HFF-Myc (cell line): ENCODE measurements around the gene ANKUB1.

Experiments
- DNase-seq: peaks from one replicate; pipeline ENCODE4 v3.0.0-alpha.2; 2011; ENCODE audit warnings: low read depth; ENCODE audit errors: extremely low read depth
- H3K4me3 ChIP-seq: replicated peaks from 2 replicates; pipeline ENCODE4 v1.5.1; 2011; ENCODE audit warnings: low read depth, mild to moderate bottlenecking, control low read depth, low read length
- TF ChIP-seq, protein P1 (sequence below): IDR thresholded peaks from 2 replicates; pipeline ENCODE4 v1.5.1; 2012; ENCODE audit warnings: mild to moderate bottlenecking, low read depth, low read length, control low read depth; ENCODE audit errors: missing control alignments

The ANKUB1 gene

DNA sequence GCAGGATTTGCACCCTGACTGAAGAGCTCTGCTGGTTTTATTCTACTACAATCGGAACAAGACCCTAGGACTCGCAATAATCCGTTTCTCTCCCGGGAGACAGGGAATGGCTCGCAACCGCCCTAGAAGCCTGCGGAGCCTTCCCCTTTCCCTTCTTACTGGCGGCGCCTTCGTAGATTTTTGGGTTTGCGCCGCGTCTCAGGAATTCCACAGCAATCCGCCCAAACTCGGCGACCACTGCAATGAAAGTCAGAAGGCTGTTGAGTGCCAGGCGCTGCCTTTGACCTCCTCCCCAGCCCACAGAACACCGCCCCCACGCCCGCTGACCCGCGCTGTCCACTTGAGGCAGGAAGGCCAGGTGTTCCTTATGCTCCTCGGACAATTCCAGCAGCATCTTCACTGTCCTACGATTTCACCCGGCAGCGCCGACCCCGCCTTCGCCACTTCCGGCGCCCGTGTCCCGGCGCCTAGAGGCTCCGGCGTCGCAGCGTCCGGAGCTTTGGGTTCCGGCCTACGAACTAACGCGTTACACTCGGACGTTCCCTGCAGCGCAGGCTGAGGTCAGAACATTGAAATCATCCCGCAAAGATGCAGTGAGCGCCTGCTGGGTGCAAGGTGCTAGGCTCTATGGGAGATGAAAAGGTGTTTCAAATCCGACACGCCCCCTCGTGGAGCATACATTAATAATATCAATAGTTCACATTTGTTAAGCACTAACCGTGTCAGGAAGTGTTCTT, 40.1 kb downstream of the ANKUB1 start, which contains the start of gene COMMD2:
COMMD2 (minus strand) TSS at position 439 of the 737 bp plus-strand sequence; CDS start at position 394, 45 bp downstream.
- peak; percentile 78 for DNase-seq
- TF ChIP-seq, protein P1, sequence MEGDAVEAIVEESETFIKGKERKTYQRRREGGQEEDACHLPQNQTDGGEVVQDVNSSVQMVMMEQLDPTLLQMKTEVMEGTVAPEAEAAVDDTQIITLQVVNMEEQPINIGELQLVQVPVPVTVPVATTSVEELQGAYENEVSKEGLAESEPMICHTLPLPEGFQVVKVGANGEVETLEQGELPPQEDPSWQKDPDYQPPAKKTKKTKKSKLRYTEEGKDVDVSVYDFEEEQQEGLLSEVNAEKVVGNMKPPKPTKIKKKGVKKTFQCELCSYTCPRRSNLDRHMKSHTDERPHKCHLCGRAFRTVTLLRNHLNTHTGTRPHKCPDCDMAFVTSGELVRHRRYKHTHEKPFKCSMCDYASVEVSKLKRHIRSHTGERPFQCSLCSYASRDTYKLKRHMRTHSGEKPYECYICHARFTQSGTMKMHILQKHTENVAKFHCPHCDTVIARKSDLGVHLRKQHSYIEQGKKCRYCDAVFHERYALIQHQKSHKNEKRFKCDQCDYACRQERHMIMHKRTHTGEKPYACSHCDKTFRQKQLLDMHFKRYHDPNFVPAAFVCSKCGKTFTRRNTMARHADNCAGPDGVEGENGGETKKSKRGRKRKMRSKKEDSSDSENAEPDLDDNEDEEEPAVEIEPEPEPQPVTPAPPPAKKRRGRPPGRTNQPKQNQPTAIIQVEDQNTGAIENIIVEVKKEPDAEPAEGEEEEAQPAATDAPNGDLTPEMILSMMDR: peak; percentile 4
- peak within 1 kb of the TSS; percentile 86 for H3K4me3 ChIP-seq

DNA sequence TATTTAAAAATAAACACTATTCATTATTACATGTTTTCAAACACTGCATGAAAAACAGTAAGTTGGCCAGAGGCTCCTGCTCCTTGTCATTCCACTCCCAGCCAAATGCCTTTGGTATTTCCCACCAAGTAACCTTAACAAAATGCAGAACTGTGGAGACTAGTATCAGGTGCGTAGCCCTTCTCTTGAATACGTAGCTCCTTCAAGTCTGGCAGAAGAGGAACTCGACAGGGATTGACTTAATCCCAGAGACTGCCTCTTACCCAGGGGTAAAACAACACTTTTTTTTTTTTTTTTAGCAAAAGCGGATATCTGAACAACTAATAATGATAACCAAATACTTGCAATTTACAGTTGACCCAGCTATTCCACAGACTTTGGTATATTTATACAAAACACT, 40.8 kb downstream of the ANKUB1 start:
- DNase-seq: no peak
- TF ChIP-seq, protein P1: no peak
- H3K4me3 ChIP-seq: peak overlapping the region; percentile 86

DNA sequence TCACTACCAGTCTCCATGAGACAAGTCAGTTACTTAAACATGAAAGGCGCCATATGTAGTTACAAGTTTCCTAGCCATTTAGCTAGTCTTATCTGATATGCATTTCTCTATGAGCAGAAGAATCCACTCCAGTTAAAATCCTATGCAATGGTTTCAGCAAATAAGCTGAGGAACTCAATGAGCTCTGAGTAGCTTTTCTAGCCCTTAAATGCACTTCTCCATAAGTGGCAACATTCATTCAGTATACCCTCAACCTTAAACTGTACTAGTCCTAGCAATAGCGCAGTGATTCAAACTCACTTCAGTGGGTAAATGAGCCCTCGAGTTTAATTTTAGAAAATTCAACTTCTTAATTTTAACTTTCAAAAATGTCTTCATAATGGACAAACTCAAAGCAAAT, 47.7 kb downstream of the ANKUB1 start:
- H3K4me3 ChIP-seq: no peak overlapping the region
- TF ChIP-seq, protein P1: no peak
- no peak for DNase-seq

DNA sequence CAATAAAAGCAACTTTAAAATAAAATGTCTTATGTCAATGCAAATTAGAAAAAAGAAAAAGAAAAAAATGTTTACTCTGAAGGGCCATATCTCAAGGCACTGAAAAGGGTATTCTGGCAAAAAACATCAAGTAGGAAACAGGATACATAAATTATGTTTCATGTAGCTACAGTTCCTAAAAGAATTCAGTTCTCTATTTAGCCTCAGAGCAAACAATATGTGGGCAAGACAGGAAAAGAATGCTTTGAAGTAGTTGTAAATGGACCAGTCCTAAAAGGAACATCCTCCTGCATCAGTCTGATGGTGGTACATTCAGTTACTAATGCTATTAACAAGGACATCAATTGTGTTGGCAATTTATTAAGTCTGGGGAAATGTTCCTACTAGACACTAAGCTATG, 48.2 kb downstream of the ANKUB1 start:
- TF ChIP-seq, protein P1: no peak
- H3K4me3 ChIP-seq: no peak overlapping the region
- DNase-seq: no peak

DNA sequence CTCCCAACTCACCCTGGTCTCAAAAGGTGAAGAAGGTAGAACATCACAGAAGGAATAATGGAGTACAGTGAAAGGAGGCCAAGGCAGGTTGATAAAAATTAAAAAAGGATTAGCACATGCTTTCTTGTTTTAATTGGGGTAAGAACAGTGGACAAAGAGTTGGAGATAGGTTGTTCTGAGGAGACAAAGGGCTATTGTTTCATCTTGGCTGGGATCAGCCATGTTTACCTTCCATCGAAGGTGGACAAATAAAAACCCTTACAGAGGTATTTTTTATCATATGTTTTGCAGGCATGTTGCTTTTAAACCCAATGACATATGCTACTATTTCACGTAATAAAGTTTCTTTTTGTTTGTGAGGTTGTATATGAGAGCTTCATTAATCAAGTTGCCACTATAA, 53.0 kb downstream of the ANKUB1 start:
- TF ChIP-seq, protein P1: no peak
- DNase-seq: no peak
- H3K4me3 ChIP-seq: no peak overlapping the region

DNA sequence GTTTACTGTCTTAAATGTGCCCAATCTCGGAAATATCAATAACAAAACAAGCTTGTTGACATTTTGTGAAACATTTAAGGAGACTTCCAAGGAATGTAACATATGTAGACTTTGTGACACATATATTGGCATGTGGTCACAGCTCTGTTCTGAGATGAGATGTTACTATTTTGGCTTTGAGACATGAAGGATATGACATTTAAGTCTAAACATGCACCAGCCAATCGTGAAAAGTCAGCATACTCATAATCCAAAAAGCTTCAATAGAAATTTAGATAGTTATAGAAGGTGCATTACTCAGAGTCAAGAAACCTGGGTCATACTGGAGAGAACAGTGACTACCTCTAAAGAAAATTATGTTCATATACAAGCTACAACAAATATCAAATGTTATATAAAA, 53.5 kb downstream of the ANKUB1 start:
- H3K4me3 ChIP-seq: no peak overlapping the region
- TF ChIP-seq, protein P1: no peak
- DNase-seq: no peak

DNA sequence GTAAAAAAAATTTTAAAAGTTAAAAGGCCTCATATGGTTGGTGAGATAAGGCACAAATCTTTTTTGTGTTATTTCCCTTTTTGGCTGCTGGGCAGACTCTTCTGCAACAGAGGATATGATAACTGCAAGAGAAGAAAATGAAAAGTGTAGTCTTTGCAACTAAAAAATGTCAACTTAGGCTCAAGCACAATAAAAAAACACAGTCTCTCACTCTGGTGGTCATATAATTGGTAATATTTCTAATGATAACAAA, 55.5 kb downstream of the ANKUB1 start:
- TF ChIP-seq, protein P1: no peak

More for the DNA sequence above, 55.5 kb downstream of the ANKUB1 start:
- no peak for DNase-seq
- H3K4me3 ChIP-seq: no peak overlapping the region
